Stimulated activated CD8-positive, alpha-beta memory T cell treated with anti-CD3 and anti-CD28 coated beads, Interleukin-7, amount 100 ng/mL, for 48 hours (primary cell): ENCODE data around the gene POU5F1.
A peak's percentile ranks its signal among the peaks of the same experiment; 100 is the strongest.
"Not testable (repeated sequence)": the region's sequence is repeated elsewhere in the genome, so short reads cannot be mapped to it uniquely, and the experiment has no call there.

Source experiments
- DNase-seq, 2 donors: peaks; one replicate each; pipeline ENCODE4 v3.0.0-alpha.2; 2020; ENCODE audit warnings: low read depth in 1 of 2; ENCODE audit errors: extremely low read depth in 1 of 2

The POU5F1 gene

DNA sequence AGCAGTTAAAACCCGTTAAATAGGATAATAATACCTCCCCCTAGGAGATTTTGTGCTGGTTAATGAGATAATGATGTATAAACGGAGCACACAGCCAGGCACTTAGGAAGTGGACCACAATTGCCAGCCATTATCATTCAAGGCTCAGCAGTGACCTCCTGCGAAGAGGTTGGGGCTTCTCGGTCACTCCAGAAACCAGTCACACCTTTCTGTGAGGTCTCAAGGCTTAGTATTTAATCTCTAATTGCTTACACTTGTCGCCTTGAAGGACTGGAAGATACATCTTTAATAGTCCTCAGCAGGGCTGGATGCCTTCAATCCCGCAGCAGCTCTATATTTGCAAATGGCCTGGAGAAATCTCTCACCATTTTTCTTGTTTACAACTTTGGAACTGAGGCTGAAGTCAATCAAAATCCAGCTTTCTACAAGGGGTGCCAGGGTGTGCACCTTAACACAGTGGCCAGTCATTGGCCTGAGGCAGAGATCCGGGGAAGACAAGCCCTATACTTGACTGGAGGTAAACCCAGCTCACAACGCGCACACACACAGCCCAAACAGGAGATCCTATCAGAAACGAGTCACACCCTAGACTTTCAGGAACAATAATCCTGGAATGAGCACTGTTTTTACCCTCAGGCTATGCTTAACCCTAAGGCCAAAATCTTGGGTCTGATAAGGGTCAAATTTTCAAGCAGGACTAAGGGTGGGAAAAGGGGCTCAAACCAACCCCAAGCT is 1.2 kb downstream of the POU5F1 start:
- no peak for DNase-seq

DNA sequence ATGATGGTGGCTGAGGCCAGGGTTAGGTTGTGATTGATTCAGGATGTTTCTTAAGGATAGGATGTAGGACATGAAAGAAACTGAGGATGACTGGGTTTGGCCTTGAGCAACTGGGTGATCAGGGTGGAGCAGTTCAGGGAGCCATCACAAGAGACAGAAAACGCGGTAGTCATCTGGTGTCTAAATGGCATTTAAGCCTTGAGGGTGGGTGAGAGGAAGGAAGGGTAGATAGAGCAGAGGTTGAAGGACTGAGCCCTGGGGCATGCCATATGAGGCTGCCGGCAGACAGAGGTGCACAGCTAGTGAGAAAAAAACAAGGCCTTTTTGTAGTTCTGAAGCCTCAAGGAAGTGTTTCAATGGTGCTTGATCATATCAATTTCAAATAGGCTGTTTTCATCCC is 1.9 kb downstream of the POU5F1 start:
- DNase-seq, result no peak

- DNase-seq, result no peak
These were observed 4.5 kb downstream of the POU5F1 start for GRCh38 chr6:31165986-31166385.

- DNase-seq, result not testable (repeated sequence)
These were observed 5.2 kb downstream of the POU5F1 start for GRCh38 chr6:31165064-31165832.

DNA sequence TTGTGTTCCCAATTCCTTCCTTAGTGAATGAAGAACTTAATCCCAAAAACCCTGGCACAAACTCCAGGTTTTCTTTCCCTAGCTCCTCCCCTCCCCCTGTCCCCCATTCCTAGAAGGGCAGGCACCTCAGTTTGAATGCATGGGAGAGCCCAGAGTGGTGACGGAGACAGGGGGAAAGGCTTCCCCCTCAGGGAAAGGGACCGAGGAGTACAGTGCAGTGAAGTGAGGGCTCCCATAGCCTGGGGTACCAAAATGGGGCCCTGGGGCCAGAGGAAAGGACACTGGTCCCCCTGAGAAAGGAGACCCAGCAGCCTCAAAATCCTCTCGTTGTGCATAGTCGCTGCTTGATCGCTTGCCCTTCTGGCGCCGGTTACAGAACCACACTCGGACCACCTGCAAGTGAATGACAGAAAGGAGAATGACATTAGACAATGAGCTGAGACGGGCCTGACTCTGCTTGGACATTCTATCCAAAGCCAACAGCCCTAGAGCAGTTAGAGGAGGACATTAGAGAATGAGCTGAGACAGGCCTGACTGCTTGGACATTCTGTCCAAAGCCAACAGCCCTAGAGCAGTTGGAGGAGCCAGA is 5.9 kb downstream of the POU5F1 start:
- not testable (repeated sequence) for DNase-seq

DNA sequence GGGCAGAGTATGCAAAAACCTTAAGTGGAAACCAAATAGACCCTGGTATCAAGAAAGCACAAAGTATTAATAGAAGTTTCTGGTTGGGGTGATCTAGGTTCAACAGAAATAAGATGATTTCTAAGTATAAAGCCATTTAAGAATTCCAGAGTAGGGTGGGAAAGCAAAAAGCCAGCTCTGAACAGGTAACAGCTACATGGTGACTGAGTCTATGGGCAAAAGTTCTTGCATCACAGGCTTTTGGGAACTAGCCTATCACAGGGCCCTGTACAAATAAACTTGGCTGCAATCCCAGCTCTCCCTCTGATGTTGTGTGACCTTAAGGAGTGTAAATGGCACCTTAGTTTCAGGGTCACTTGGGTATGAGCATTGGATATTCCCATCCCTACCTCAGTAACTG is 6.6 kb downstream of the POU5F1 start:
- no peak for DNase-seq

GRCh38 chr6:31162463-31163165 is 7.9 kb downstream of the POU5F1 start:
- DNase-seq, result no peak

DNA sequence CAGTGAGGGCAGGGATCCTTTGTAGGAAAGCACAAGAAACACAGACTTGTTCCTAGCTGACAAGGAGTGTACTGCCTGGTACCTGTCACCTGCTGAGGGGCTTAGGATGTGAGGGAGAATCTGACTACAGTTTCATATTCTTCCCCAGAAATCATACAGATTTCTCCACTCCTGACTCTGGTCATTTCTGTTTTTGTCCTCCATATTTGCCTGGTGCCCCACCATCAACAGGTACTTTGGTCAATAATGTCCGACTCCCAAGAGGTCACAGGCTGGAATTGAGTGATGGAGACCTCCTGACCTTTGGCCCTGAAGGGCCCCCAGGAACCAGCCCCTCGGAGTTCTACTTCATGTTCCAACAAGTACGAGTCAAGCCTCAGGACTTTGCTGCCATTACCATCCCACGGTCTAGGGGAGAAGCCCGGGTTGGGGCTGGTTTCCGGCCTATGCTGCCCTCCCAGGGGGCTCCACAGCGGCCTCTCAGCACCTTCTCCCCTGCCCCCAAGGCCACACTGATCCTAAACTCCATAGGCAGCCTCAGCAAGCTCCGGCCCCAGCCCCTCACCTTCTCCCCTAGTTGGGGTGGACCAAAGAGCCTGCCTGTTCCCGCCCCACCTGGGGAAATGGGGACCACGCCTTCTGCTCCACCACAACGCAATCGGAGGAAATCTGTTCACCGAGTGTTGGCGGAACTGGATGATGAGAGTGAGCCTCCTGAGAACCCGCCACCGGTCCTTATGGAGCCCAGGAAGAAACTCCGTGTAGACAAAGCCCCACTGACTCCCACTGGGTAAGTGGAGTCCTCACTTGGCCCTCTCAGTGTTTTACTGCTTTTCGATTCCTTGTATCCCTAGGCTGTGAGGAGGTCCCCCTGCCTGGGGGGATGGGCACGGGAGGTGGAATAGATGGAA is 9.0 kb downstream of the POU5F1 start:
- DNase-seq, result no peak

GRCh38 chr6:31158863-31159855 is 11.3 kb downstream of the POU5F1 start:
- DNase-seq, result no peak

DNA sequence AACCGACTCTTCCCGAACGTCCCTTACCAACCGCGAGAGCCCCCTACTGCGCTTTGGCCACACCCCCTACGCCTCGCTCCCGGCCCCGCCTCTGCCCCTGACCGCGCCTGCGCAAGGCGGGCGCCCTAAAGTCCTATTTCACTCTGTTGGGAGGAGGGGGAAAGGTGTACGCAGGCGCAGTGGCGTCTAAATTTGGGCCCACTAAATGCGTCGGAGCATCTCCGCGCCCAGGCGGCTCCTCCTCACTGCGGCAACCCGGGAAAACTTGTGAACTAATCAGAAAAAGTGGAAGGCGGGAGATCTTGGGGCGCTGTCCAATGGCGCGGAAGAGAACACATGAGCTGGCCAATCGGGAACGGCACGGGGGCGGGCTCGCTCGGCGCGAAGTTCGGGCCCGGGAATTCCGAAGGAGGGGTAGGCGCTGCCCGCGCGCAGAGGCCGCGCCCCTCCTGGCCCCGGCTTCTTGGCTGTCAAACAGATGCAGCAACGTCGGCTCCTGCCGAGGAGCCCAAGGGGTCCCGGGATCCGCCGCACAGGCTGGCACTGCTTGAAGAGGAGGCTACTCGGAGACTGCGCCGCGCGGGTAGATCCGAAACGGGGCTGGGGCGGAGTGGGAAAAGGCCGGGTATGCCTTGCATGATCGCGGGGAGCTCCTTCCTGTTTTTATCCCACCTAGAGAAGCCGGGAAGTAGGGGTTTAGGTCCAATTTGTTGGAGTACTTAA is 12.2 kb downstream of the POU5F1 start, which contains the start of gene TCF19:
Gene TCF19, plus strand, starts transcription at position 450 of the 723 bp plus-strand sequence. CDS start 881 bp downstream, outside the sequence.
- peak; percentile 98 to 99 for DNase-seq

DNA sequence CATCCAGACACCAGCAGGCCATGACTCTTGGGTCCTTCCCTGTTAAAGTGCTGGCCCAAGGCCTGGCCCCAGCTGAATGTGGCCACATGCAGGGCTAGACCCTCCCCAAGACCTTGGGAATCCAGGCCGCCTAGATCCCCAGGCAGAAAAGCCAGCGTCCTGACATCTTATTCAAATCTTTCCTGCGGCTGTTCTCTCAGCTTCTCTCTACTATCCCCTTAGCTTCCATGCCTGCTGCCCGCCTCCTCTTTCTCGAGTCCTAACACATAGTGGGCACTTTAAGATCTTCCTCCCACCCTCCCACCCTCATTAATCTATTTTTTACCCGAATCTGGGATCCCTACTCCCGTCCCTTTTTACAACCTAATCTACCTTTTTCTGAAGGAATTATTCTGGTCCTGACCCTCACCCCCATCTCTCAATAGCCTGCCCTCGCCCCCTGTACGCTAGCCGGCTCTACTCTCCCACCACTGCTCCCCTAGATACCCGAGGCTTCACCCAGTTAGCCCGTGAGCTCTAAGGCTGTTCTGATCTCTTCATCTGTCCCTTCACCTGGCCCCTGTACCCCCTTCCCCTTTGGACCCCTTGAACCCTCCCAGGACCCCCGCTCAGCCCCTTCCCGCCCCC is 12.9 kb downstream of the POU5F1 start, which contains the start of gene CCHCR1:
Gene CCHCR1, minus strand, starts transcription at position 290 of the 627 bp plus-strand sequence. Its CDS starts 202 bp downstream, at position 88.
- DNase-seq, result no peak

DNA sequence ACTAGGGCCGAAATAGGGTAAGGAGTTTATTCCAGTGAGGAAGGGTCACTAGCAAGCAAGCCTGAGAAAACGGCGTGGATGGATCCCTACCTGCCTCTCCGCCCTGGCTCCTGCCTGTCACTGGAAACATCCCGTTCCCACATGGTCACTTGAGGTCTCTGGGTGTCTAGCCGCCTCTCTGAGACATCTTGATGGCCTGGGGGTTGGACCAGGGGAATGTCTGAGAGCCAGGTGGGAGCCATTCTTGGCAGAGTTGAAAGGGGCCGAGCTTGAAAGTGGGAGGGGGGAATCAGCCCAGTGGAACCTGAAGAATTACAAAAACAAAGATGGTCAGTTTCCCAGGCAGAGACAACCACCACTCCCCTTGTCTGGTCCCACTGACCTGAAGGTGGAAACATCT is 13.8 kb downstream of the POU5F1 start:
- no peak for DNase-seq

DNA sequence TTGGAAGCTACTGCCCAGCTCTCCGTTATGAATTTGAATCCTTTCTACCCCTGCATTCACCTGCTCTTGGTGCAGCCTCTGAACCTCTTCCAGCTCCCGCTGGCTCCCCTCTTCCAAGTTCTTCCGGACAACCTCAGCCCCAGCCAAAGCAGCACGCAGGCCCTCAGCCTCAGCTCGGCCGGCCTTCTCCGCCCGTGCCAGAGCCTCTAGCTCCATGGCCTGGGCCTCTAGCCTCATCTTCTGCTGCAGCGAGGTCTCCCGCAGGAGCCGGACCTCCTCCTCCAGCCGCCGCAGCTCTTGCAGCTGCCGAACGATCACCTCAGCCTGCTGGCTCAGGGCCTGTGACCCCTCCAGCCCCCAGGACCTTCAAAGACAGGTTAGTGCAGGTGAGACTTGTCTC is 16.0 kb downstream of the POU5F1 start:
- DNase-seq, result no peak

DNA sequence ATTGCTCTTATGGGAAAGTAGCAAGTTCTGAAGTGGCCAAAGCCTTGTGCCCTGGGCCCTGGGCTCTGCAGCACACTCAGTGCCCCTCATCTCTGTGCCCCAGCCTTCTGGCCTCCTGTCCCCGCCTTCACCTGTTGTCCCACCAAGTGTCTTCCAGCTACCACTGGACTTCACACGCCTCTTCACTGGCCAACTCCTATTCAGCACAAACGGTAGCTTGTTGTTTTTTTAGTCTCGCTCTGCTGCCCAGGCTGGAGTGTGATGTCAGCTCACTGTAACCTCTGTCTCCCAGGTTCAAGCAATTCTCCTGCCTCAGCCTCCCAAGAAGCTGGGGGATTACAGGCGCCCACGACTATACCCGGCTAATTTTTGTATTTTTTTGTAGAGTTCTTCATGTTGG is 17.7 kb downstream of the POU5F1 start:
- no peak for DNase-seq

DNA sequence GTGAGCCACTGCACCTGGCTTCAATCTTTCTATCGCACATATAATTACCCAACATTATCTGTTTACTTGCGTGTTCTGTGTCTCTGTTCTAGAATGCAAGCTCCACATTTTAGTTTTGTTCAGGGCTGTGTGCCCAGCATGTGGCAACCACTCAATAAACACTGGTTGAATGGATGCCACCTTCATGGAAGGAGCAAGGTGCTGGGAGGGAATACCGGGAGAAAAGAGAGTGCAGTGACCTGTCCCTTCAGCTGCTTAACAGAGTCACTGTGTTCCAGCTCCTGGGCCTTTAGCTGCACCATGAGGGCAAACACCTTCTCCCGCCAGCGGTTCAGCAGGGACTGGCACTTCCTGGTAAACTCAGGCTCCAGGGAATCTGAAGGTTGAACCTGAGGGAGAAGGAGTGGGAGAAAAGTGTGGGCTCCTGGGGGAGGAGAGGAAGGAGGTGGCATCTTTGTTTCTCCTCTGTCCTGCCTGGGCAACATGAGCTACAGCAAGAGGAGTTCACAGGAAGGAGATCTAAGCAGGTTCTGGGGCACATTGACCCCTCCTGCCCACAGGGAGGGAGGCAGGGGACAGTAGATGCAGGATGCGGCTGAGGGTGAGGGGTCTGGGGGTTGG is 20.5 kb downstream of the POU5F1 start:
- no peak for DNase-seq

DNA sequence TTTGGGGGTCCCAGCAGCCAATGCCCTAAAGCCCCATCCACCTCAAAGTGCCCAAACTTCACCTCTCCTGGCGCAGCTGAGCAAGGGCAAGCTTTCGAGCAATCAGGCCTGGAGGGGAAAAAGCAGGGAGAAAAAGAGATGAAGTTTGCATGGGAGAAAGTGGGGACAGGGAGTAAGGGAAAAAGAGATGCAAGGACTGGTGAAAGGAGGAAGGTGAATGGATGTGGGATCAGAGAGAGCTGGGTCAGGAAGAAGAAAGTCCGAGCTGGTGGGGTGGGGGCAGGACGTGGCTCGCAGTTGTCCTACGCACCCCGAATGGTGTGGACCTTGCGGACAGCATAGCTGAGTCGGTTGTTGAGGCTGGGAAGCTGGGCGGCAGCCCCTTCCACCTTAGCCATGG is 25.1 kb downstream of the POU5F1 start:
- DNase-seq, result no peak

GRCh38 chr6:31144970-31145340 is 25.5 kb downstream of the POU5F1 start:
- DNase-seq, result no peak
